IMR-90 (cell line): ENCODE data around the gene NFAT5. TPM values are rescaled to one million over a fixed set of nuclear protein-coding genes. Genes with fewer than 3 reads are reported as not detected.

ENCODE experiments used
- ATAC-seq: fragments of 200-7000 bp; cut with Tn5 transposase; 2 replicates; pipeline ENCODE4 v1.9.1; 2020; ENCODE audit warnings: low read depth, mild to moderate bottlenecking, moderate library complexity
- BruUV-seq: library from RNA; stranded (reverse); fragments of 400-500 nt; replicated peaks from 2 replicates; lab custom pipeline; 2021; lab: Mats Ljungman, UMichigan
- CTCF ChIA-PET: fragments of 300-600 bp; formaldehyde crosslinking; extraction: SDS; loops from one replicate; lab custom pipeline; 2021; ENCODE audit warnings: antibody characterized with exemption; lab: Yijun Ruan, JAX
- POLR2A ChIA-PET: fragments of 300-600 bp; sonication (Branson Sonifier 250); formaldehyde crosslinking; loops from one replicate; lab custom pipeline; 2022; ENCODE audit warnings: antibody characterized with exemption; ENCODE audit not compliant: unreplicated experiment; lab: Charles Lee
- DNase-seq: peaks from one replicate; pipeline ENCODE4 v3.0.0; 2013
- H2AFZ ChIP-seq: replicated peaks from 2 replicates; pipeline ENCODE3; 2013; ENCODE audit warnings: low read length, mild to moderate bottlenecking; ENCODE audit not compliant: poor library complexity
- H2AK5ac ChIP-seq: 2 replicates; pipeline ENCODE4 v1.6.1; 2013; ENCODE audit warnings: low read depth, low read length, inconsistent platforms
- H2AK9ac ChIP-seq: replicated peaks from 2 replicates; pipeline ENCODE3; 2013; ENCODE audit warnings: mild to moderate bottlenecking, low read depth, low read length, moderate library complexity; ENCODE audit not compliant: poor library complexity
- H2BK120ac ChIP-seq: 2 replicates; pipeline ENCODE4 v1.6.1; 2013; ENCODE audit warnings: low read depth, low read length, inconsistent platforms
- H2BK15ac ChIP-seq: 3 replicates; pipeline ENCODE4 v1.6.1; 2013; ENCODE audit warnings: low read depth, low read length, inconsistent platforms
- H2BK20ac ChIP-seq: 2 replicates; pipeline ENCODE4 v1.6.1; 2013; ENCODE audit warnings: low read depth, mild to moderate bottlenecking, inconsistent platforms, low read length, moderate library complexity
- H2BK5ac ChIP-seq: 2 replicates; pipeline ENCODE4 v1.6.1; 2013; ENCODE audit warnings: mild to moderate bottlenecking, low read depth, low read length, inconsistent platforms; ENCODE audit not compliant: poor library complexity, severe bottlenecking
- H3K14ac ChIP-seq: replicated peaks from 2 replicates; pipeline ENCODE4 v1.6.1; 2013; ENCODE audit warnings: low read depth, low read length, inconsistent platforms
- H3K18ac ChIP-seq: 2 replicates; pipeline ENCODE4 v1.6.1; 2013; ENCODE audit warnings: low read depth, low read length, control low read depth
- H3K23ac ChIP-seq: 2 replicates; pipeline ENCODE4 v1.6.1; 2013; ENCODE audit warnings: low read depth, low read length, inconsistent platforms
- H3K27ac ChIP-seq: 2 replicates; pipeline ENCODE4 v1.5.1; 2013; ENCODE audit warnings: mild to moderate bottlenecking, control low read depth, low read length; ENCODE audit not compliant: insufficient read depth
- H3K27me3 ChIP-seq: 2 replicates; pipeline ENCODE4 v1.6.1; 2013; ENCODE audit warnings: low read length; ENCODE audit not compliant: control insufficient read depth, insufficient read depth
- H3K36me3 ChIP-seq: 2 replicates; pipeline ENCODE4 v1.6.1; 2013; ENCODE audit warnings: low read length, mixed read lengths; ENCODE audit not compliant: control insufficient read depth, insufficient read depth
- H3K4ac ChIP-seq: 2 replicates; pipeline ENCODE4 v1.6.1; 2013; ENCODE audit warnings: low read depth, low read length, inconsistent platforms
- H3K4me1 ChIP-seq: 2 replicates; pipeline ENCODE4 v1.6.1; 2013; ENCODE audit warnings: low read length, mixed read lengths; ENCODE audit not compliant: control insufficient read depth, insufficient read depth
- H3K4me2 ChIP-seq: 2 replicates; pipeline ENCODE4 v1.6.1; 2013; ENCODE audit warnings: low read depth, mild to moderate bottlenecking, control low read depth, low read length, moderate library complexity
- H3K4me3 ChIP-seq: 2 replicates; pipeline ENCODE4 v1.5.1; 2013; ENCODE audit warnings: low read depth, mild to moderate bottlenecking, control low read depth, low read length, moderate library complexity; ENCODE audit not compliant: insufficient read depth
- H3K56ac ChIP-seq: 2 replicates; pipeline ENCODE4 v1.6.1; 2013; ENCODE audit warnings: low read length, inconsistent platforms; ENCODE audit not compliant: insufficient read depth; ENCODE audit errors: extremely low read depth
- H3K79me1 ChIP-seq, 2 experiments: 2 replicates each; pipeline ENCODE4 v1.6.1; 2013; ENCODE audit warnings: low read length in 2 of 2, inconsistent platforms in 1 of 2, low read depth in 1 of 2
- H3K9ac ChIP-seq: 2 replicates; pipeline ENCODE4 v1.6.1; 2013; ENCODE audit warnings: low read depth, low read length, control low read depth
- H3K9me1 ChIP-seq: 2 replicates; pipeline ENCODE4 v1.6.1; 2013; ENCODE audit warnings: low read length, inconsistent platforms; ENCODE audit not compliant: insufficient read depth
- H3K9me3 ChIP-seq: 2 replicates; pipeline ENCODE4 v1.6.1; 2013; ENCODE audit warnings: low read length; ENCODE audit not compliant: control insufficient read depth, insufficient read depth
- H4K20me1 ChIP-seq: 2 replicates; pipeline ENCODE4 v1.6.1; 2013; ENCODE audit warnings: low read length, inconsistent platforms; ENCODE audit not compliant: insufficient read depth
- H4K5ac ChIP-seq: 2 replicates; pipeline ENCODE4 v1.6.1; 2013; ENCODE audit warnings: mild to moderate bottlenecking, low read depth, low read length, control low read depth
- H4K8ac ChIP-seq, 2 experiments: 2 replicates each; pipeline ENCODE4 v1.6.1; 2013; ENCODE audit warnings: low read depth in 2 of 2, low read length in 2 of 2, control low read depth in 1 of 2, inconsistent platforms in 1 of 2
- H4K91ac ChIP-seq: 2 replicates; pipeline ENCODE4 v1.6.1; 2013; ENCODE audit warnings: low read depth, low read length, inconsistent platforms; ENCODE audit not compliant: insufficient read depth
- BHLHE40 ChIP-seq: fragments of 150-350 bp; IDR thresholded peaks from 2 replicates; pipeline ENCODE4 v1.6.1; 2016; ENCODE audit warnings: mild to moderate bottlenecking, low read depth, low read length
- CEBPB ChIP-seq: IDR thresholded peaks from 2 replicates; pipeline ENCODE4 v1.6.1; 2012; ENCODE audit warnings: low read depth, low read length, improper control_type of control experiment
- CHD1 ChIP-seq: IDR thresholded peaks from 2 replicates; pipeline ENCODE4 v1.6.1; 2012; ENCODE audit warnings: low read depth, low read length, improper control_type of control experiment
- CTCF ChIP-seq: conservative IDR thresholded peaks from 2 replicates; pipeline ENCODE4 v1.5.1; 2012; ENCODE audit warnings: mild to moderate bottlenecking, low read depth, low read length, improper control_type of control experiment
- ELK1 ChIP-seq: fragments of 150-350 bp; IDR thresholded peaks from 2 replicates; pipeline ENCODE4 v1.6.1; 2016; ENCODE audit warnings: low read depth, mild to moderate bottlenecking, low read length, moderate library complexity, borderline replicate concordance
- FOS ChIP-seq: fragments of 150-350 bp; IDR thresholded peaks from 2 replicates; pipeline ENCODE4 v1.6.1; 2016; ENCODE audit warnings: low read depth, low read length
- MAFK ChIP-seq: IDR thresholded peaks from 2 replicates; pipeline ENCODE4 v1.6.1; 2012; ENCODE audit warnings: low read depth, low read length, improper control_type of control experiment
- MAZ ChIP-seq: IDR thresholded peaks from 2 replicates; pipeline ENCODE4 v1.6.1; 2012; ENCODE audit warnings: low read depth, mild to moderate bottlenecking, low read length, improper control_type of control experiment, moderate library complexity, borderline replicate concordance
- MXI1 ChIP-seq: IDR thresholded peaks from 2 replicates; pipeline ENCODE4 v1.6.1; 2012; ENCODE audit warnings: low read depth, mild to moderate bottlenecking, low read length, moderate library complexity, borderline replicate concordance
- NFE2L2 ChIP-seq: fragments of 150-350 bp; IDR thresholded peaks from 2 replicates; pipeline ENCODE4 v1.6.1; 2016; ENCODE audit warnings: low read depth, mild to moderate bottlenecking, low read length
- POLR2A ChIP-seq: IDR thresholded peaks from 2 replicates; pipeline ENCODE4 v1.6.1; 2012; ENCODE audit warnings: mild to moderate bottlenecking, low read depth, low read length
- RAD21 ChIP-seq: IDR thresholded peaks from 2 replicates; pipeline ENCODE4 v1.6.1; 2012; ENCODE audit warnings: low read length, improper control_type of control experiment
- RCOR1 ChIP-seq: IDR thresholded peaks from 2 replicates; pipeline ENCODE4 v1.6.1; 2012; ENCODE audit warnings: mild to moderate bottlenecking, low read length, improper control_type of control experiment; ENCODE audit not compliant: insufficient replicate concordance
- SMC3 ChIP-seq: fragments of 150-350 bp; IDR thresholded peaks from 2 replicates; pipeline ENCODE4 v1.6.1; 2016; ENCODE audit warnings: low read depth, mild to moderate bottlenecking, antibody characterized with exemption, low read length, moderate library complexity
- WGBS, 2 experiments: methylation state at CpG; one replicate each; pipeline versions ENCODE4 v1.1.5 to v1.1.7; 2013; ENCODE audit warnings: missing lambda C conversion rate in 2 of 2; ENCODE audit not compliant: insufficient read length in 1 of 2; ENCODE audit errors: extremely low coverage in 2 of 2; 5-methylcytosine and 5-hydroxymethylcytosine counted together
- dilution Hi-C: fragments of 300-500 bp; cut with HindIII; formaldehyde crosslinking; loops from one replicate; pipeline ENCODE4 v1.14.3; 2018; ENCODE audit warnings: low sequenced_read_pairs; ENCODE audit not compliant: unreplicated experiment
- in situ Hi-C: fragments of 300-500 bp; cut with MboI; formaldehyde crosslinking; loops from 3 replicates; pipeline ENCODE4 v1.14.3; 2019; ENCODE audit warnings: low sequenced_read_pairs, inconsistent platforms, mixed read lengths
- intact Hi-C: fragments of 100-400 bp; cut with micrococcal nuclease; formaldehyde crosslinking; loops from 2 replicates; pipeline ENCODE4 v1.10.0; 2022
- polyA plus RNA-seq, 3 experiments: library from polyadenylated mRNA; depleted of rRNA; stranded (reverse); fragments of >200 nt; gene quantifications; 2 replicates each; pipeline ENCODE4 v1.2.3, GENCODE V29; 2012; ENCODE audit warnings: low replicate concordance in 1 of 3
- total RNA-seq: library from RNA; depleted of rRNA; stranded (reverse); fragments of >200 nt; gene quantifications from 2 replicates; pipeline ENCODE4 v1.2.3, GENCODE V29; 2012

NFAT5 gene
- total and polyA plus RNA-seq, 2 of the 4 experiments (the other 2 are of a cell fraction): 10.9 to 20.1 TPM

- H3K23ac ChIP-seq: no peak overlapping the region
- H2AK5ac ChIP-seq: no peak overlapping the region
- WGBS, 2 experiments: 100% methylated on average over 1 of the region's 4 CpGs; no CpG with 5 or more reads in 1 of the 2 experiments
- no peak overlapping the region for H2BK5ac ChIP-seq
- ATAC-seq (no peak), DNase-seq (no peak)
- peaks cover 74% of the 10 kb centered on the region for H4K20me1 ChIP-seq
- peaks cover 3% of the 10 kb centered on the region; the same call in 1 of the 2 replicates for H3K36me3 ChIP-seq
- H2BK120ac ChIP-seq: no peak overlapping the region
- no peak overlapping the region for H2AFZ ChIP-seq
- intact Hi-C loops (no loop called here), in situ Hi-C loops (no loop called here), dilution Hi-C loops (no loop called here)
- H3K27ac ChIP-seq: no peak overlapping the region
- no peak overlapping the region for H3K14ac ChIP-seq
- no peaks in the 10 kb centered on the region for H3K27me3 ChIP-seq
- H3K4me1 ChIP-seq: peaks cover 3% of the 10 kb centered on the region; the same call in 1 of the 2 replicates
- H2BK20ac ChIP-seq: no peak overlapping the region
- no peak overlapping the region for H4K8ac ChIP-seq
- no peak overlapping the region for H4K91ac ChIP-seq
- H3K56ac ChIP-seq: no peak overlapping the region
- ChIA-PET POLR2A (no interaction called here), CTCF (no interaction called here)
- H3K4ac ChIP-seq: no peak overlapping the region
- peaks cover 10% of the 10 kb centered on the region for H3K9me1 ChIP-seq
- no peak overlapping the region for H3K4me3 ChIP-seq
- no peak overlapping the region for H2BK15ac ChIP-seq
- no peak for TF ChIP-seq MXI1
- no peak for TF ChIP-seq SMC3
- TF ChIP-seq NFE2L2: no peak
- no peak for TF ChIP-seq BHLHE40
- no peak for TF ChIP-seq CTCF
- TF ChIP-seq CHD1: no peak
- no peak for TF ChIP-seq FOS
- no peak for TF ChIP-seq ELK1
- no peak for TF ChIP-seq RCOR1
- TF ChIP-seq RAD21: no peak
- no peak for TF ChIP-seq MAFK
- TF ChIP-seq CEBPB: no peak
- TF ChIP-seq MAZ: no peak
- TF ChIP-seq POLR2A: no peak
- BruUV-seq: no TSS peak
- H4K5ac ChIP-seq: no peak overlapping the region
- H2AK9ac ChIP-seq: no peak overlapping the region
- H3K9me3 ChIP-seq: no peaks in the 10 kb centered on the region
- no peak overlapping the region for H3K9ac ChIP-seq
- H3K79me1 ChIP-seq: peaks cover 13 to 64% of the 10 kb centered on the region in 2 experiments
- H3K4me2 ChIP-seq: no peak overlapping the region
- H3K18ac ChIP-seq: no peak overlapping the region
Measured at GRCh38 chr16:69593751-69594255, 28.0 kb downstream of the NFAT5 start.
